Large intestine (tissue), 3 donors: Measurements from ENCODE around the gene ZNF497. TPM values are rescaled to one million over a fixed set of nuclear protein-coding genes. Genes with fewer than 3 reads are reported as not detected.
"Not testable (repeated sequence)": the region's sequence is repeated elsewhere in the genome, so short reads cannot be mapped to it uniquely, and the experiment has no call there.

ENCODE experiments used
- DNase-seq, 2 donors: peaks; one replicate each; pipeline versions ENCODE4 v3.0.0 to v3.0.0-alpha.2; 2013
- H3K27ac ChIP-seq: one replicate; pipeline ENCODE4 v1.5.1; 2013; ENCODE audit warnings: low read length
- H3K27me3 ChIP-seq: 2 replicates; pipeline ENCODE4 v1.6.1; 2013; ENCODE audit warnings: low read length; ENCODE audit not compliant: control insufficient read depth, insufficient read depth
- H3K36me3 ChIP-seq: 2 replicates; pipeline ENCODE4 v1.6.1; 2013; ENCODE audit warnings: low read length; ENCODE audit not compliant: control insufficient read depth, insufficient read depth
- H3K4me1 ChIP-seq: one replicate; pipeline ENCODE4 v1.6.1; 2013; ENCODE audit warnings: low read length; ENCODE audit not compliant: control insufficient read depth, insufficient read depth
- H3K4me3 ChIP-seq: one replicate; pipeline ENCODE4 v1.5.1; 2013; ENCODE audit warnings: low read length
- H3K9me3 ChIP-seq: one replicate; pipeline ENCODE4 v1.6.1; 2013; ENCODE audit warnings: mild to moderate bottlenecking, low read depth, low read length, moderate library complexity; ENCODE audit not compliant: control insufficient read depth
- WGBS: methylation state at CpG from one replicate; pipeline ENCODE4 v1.1.5; 2013; ENCODE audit warnings: low lambda C conversion rate; ENCODE audit not compliant: insufficient coverage; 5-methylcytosine and 5-hydroxymethylcytosine counted together
- polyA plus RNA-seq: library from polyadenylated mRNA; unstranded; fragments of 120-200 nt; gene quantifications from one replicate; pipeline ENCODE4 v1.2.1, GENCODE V29; 2013

ZNF497 gene
- polyA plus RNA-seq, 1 donor: 2.1 TPM

DNA sequence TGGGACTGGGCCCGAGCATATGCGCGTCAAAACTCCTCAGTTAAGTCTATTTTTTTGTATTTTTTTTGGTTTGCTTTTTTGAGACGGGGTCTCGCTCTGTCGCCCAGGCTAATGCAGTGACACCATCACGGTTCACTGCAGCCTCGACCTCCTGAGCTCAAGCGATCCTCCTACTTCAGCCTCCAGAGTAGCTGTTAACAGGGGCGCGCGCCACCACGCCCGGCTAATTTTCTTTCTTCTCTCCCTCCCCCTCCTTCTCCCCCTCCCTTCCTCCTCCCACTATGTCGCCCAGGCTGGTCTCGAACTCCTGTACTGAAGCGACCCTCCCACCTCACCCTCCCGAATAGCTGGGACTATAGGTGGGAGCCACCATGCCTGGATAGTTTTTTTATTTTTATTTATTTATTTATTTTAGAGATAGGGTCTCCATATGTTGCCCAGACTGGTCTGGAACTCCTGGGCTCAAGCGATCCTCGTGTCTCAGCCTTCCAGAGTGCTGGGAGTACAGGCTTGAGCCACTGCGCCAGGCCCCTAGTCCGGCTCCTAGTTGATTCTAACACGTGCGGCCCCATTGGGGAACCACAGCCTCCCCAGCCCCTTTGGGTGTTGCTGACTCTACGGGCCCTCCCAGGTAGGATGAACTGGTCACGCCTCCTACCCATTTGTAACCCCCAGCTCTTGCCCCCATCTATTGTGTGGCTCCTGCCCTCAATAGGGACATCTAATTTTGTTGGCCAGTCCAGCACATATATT is 19.1 kb upstream of the ZNF497 start:
- no peaks in the 10 kb centered on the region for H3K9me3 ChIP-seq
- no CpG with 5 or more reads among the region's 26 CpGs for WGBS
- H3K4me3 ChIP-seq: peak overlapping the region; percentile 58
- no peak for DNase-seq
- H3K27ac ChIP-seq: peak overlapping the region; percentile 86
- H3K36me3 ChIP-seq: no peaks in the 10 kb centered on the region
- peaks cover 30% of the 10 kb centered on the region for H3K4me1 ChIP-seq
- no peaks in the 10 kb centered on the region for H3K27me3 ChIP-seq

DNA sequence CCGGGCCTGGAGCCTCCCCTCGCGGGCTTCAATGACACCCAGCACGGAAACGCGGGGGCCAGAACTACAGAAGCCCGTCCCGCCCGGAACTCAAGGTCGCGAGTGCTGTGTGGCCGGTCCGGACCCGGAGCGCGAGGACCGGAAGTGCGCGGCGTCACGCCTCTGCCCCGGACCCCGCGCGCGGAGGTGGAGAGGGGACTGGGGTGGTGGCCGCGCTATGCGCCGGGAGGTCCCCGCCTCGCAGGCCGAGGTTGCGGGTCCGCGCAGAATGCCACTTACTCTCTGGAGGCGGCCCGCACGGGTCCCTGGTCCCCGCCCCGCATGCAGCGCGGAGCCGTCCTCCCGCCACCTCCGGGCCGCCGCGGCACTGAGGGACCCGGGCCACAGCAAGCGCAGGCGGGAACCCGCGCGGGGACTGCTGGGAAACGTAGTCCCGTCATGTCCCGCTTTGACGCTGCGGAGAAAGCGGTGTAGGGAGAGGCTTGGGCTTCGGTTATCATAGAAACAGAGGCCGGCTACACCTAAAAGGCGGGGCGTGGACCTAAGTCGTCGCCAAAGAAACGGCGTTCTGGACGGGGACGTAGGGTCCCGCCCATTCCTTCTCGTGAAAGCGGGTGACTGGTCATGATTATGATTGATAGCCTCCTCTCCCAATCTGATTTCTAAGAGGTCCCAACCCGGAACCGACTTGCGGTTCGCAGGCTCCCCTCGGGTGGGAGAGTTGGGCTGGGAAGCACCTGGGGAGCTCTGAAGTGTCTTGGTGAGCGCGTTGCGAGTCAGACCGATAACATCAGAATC is 18.3 kb upstream of the ZNF497 start, which contains the start of gene ZNF837:
TSS of gene ZNF837 (minus strand) at position 369 of the 798 bp plus-strand sequence. CDS start 11,698 bp downstream, outside the sequence.
- Histone ChIP-seq H3K36me3 (no peaks in the 10 kb centered on the region), H3K4me1 (peaks cover 26% of the 10 kb centered on the region), H3K9me3 (no peaks in the 10 kb centered on the region), H3K27ac (peak within 1 kb of the TSS; percentile 86), H3K4me3 (peak within 1 kb of the TSS; percentile 58), H3K27me3 (no peaks in the 10 kb centered on the region)
- WGBS: no CpG with 5 or more reads among the region's 83 CpGs
- peak; percentile 100 for DNase-seq

DNA sequence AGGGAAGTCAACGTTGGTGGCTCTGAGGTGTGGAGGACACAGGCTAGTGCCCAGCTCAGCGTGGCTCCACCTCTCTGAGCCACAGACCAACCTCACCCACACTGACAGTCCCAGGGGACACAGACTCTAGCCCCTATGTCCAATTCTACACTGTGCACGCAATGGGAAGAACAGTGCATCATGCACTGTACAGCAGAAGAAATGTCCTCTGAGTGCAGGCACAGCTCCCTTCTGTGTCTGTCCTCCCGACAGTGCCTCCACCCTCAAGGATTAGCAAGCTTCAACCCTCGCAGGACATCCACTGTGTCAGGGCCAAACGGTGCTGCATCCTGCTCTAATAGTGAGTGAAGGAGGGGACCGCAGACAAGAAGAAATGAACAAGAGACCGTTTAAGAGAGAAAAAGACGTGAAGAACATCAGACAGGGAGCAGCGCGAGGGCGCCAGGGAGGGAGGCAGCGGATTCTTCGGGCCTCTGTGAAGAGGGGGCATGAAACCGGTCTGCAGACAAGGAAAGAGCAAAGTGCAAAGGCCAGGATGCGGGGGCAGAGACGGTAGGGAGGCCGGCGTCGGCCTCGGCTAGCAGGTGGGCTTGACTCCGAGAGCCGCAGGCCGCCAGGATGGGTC is 17.6 kb upstream of the ZNF497 start:
- DNase-seq: peak in 1 of 2 donors; percentile 53
- Histone ChIP-seq H3K4me1 (peaks cover 19% of the 10 kb centered on the region), H3K27me3 (no peaks in the 10 kb centered on the region), H3K27ac (peak overlapping the region; percentile 86), H3K4me3 (peak overlapping the region; percentile 58), H3K36me3 (no peaks in the 10 kb centered on the region), H3K9me3 (no peaks in the 10 kb centered on the region)
- WGBS: no CpG with 5 or more reads among the region's 24 CpGs

DNA sequence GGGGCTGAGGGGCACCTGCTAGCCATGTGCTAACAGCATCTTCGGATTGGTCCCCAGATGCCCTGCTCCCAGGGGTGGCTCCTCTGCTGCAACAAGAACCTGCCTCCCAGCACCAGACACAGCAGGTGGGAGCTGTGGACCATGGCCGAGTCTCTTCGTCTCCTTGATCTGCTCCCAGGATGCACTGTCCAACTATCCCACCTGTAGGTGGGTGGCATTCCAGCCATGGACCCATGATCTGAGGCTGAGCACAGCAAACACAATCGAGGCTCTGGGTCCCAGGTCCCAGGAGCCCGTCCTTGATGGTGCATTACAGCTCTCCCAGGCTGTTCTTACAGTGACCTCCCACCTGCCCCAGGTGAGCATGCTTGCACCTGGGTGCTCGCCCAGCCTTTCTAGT is 16.7 kb upstream of the ZNF497 start:
- peaks cover 15% of the 10 kb centered on the region for H3K4me1 ChIP-seq
- H3K27ac ChIP-seq: no peak overlapping the region
- H3K4me3 ChIP-seq: no peak overlapping the region
- no peaks in the 10 kb centered on the region for H3K36me3 ChIP-seq
- H3K9me3 ChIP-seq: no peaks in the 10 kb centered on the region
- no peak for DNase-seq
- no peaks in the 10 kb centered on the region for H3K27me3 ChIP-seq
- WGBS: no CpG with 5 or more reads among the region's 6 CpGs

DNA sequence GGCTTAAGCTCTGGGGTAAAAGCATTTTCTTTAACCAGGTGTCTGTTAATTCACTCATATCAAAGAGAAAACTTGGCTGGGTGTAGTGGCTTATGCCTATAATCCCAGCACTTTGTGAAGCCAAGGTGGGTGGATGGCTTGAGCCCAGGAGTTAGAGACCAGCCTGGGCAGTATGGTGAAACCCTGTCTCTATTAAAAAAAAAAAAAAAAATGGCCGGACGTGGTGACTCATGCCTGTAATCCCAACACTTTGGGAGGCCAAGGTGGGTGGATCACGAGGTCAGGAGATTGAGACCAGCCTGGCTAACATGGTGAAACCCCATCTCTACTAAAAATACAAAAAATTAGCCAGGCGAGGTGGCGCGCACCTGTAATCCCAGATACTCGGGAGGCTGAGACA is 14.2 kb upstream of the ZNF497 start:
- no CpG with 5 or more reads among the region's 7 CpGs for WGBS
- H3K36me3 ChIP-seq, H3K27ac ChIP-seq, H3K27me3 ChIP-seq, H3K9me3 ChIP-seq, H3K4me3 ChIP-seq, DNase-seq: not testable (repeated sequence)
- H3K4me1 ChIP-seq: peaks cover 11% of the 10 kb centered on the region

DNA sequence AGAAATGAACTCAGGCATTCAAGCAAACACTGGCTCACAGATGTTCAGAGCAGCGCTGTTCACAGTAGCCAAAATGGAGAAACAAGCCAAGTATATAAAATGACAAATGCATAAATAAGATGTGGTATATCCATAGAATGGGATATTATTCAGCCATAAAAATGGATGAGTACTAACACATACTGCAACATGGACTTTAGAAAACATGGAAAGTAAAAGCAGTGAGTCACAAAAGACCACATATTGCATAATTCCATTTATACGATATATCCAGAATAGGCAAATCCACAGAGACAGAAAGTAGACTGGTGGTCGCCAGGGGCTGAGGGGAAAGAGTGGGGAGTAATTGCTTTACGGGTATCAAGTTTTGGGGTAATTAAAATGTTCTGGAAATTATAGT is 11.6 kb upstream of the ZNF497 start:
- Histone ChIP-seq H3K4me3 (no peak overlapping the region), H3K4me1 (peaks cover 2% of the 10 kb centered on the region), H3K36me3 (no peaks in the 10 kb centered on the region), H3K9me3 (no peaks in the 10 kb centered on the region), H3K27ac (no peak overlapping the region), H3K27me3 (no peaks in the 10 kb centered on the region)
- 90% methylated on average over 2 of the region's 4 CpGs for WGBS
- DNase-seq: no peak

DNA sequence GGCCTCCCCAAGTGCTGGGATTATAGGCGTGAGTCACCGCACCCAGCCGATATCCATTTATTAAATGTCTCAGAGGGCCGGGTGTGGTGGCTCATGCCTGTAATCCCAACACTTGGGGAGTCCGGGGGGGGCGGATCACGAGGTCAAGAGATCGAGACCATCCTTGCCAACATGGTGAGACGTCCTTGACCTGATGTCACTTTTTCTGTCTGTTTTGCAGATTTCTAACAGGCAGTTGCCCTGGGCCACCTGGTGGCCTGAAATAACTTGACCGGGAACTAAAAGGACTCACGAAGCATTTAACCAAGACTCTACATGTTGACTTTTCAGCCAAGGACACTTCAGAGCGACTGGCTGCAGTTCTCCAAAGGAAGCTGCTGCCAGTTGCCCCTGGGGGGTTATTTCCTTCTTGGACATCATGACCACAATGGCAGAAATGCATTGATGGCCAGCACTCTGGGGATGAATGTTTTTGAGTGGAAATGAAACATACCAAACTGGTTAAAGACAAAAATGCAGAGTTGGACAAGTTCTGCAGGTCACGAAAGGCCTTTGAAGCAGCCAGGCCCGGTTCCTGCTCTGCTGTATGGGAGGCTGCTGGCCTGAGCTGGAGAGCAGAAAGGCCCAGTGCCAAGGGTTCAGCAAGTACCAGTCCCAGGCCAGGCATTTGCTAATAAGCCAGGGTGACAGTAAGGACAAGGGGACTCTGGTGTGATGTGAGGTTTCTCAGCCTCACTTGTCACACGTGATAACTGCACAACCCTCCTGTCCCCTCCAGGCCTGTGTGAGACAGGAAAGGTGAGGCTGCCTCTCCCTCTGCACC is 10.0 kb upstream of the ZNF497 start:
- Histone ChIP-seq H3K4me1 (no peaks in the 10 kb centered on the region), H3K27ac (no peak overlapping the region), H3K36me3 (no peaks in the 10 kb centered on the region), H3K27me3 (peaks cover 8% of the 10 kb centered on the region), H3K9me3 (peaks cover 11% of the 10 kb centered on the region), H3K4me3 (no peak overlapping the region)
- WGBS: no CpG with 5 or more reads among the region's 15 CpGs
- DNase-seq: no peak

DNA sequence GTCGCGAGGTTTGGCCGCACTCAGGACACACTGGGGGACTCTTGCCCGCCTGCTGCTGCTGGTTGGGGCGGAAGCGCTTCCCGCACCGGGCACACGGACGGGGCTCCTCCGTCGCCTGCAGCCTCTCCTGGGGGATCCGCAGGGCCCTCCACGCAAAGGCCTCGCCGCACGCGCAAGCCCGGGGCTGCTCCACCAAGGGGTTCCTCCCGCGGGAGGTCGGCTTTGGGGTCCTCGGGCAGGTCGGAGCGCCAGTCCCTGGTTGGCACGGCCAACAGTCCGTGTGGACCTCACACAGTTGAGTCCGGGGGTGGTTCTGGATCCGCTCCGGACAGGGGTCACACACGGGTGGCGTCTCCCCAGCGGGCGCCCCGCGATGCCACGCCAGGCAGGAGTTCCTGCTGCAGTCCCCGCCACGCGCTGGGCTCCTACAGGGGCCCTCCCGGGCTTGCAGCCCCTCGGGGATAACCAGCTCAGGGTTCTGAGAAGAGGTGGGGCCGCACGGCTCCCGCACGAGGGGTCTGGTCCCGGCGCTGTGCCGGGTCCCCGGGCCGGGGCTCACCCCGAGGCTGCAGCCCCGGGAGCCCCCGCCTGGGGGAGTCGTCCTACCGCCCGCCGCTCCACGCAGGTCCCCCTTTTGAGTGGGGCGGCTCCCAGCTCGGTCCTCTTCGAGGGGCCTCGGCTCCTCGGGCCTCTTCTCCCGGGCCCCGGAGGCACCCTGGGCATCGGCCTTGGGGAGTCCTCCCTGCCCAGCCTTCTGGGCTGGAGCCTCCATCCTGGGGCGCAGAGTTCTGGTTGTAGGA is 6.2 kb upstream of the ZNF497 start:
- Histone ChIP-seq H3K4me1 (no peaks in the 10 kb centered on the region), H3K27ac (no peak overlapping the region), H3K27me3 (peaks cover 8% of the 10 kb centered on the region), H3K9me3 (peaks cover 14% of the 10 kb centered on the region), H3K4me3 (no peak overlapping the region), H3K36me3 (no peaks in the 10 kb centered on the region)
- DNase-seq: no peak
- no CpG with 5 or more reads among the region's 68 CpGs for WGBS

DNA sequence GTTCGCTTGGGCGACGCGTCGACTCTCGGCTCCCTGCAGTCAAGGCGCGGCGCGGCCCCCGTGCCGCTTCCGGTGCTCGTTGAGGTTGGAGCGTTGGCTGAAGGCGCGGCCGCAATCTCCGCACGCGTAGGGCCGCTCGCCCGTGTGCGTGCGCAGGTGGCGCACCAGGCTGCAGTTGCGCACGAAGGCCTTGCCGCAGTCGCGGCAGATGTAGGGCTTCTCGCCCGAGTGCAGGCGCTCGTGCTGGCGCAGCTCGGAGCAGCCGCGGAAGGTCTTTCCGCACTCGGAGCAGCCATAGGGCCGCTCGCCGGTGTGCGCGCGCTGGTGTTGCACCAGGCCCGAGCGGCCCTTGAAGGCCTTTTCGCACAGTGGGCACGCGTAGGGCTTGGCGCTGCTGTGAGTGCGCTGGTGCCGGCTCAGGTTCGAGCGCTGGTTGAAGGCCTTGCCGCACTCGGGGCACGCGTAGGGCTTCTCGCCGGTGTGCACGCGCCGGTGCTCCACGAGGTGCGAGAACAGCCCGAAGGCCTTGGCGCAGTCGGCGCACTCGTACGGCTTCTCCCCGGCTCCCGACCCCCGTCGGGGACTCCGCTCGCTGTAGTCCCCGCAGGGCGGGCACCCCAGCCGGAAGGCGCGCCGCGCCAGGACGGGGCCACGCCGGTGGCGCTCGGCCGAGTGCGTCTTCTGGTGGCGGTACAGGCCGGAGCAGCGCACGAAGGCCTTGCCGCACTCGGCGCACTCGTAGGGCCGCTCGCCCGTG is 5.3 kb upstream of the ZNF497 start:
- Histone ChIP-seq H3K4me3 (no peak overlapping the region), H3K27ac (no peak overlapping the region), H3K27me3 (peaks cover 8% of the 10 kb centered on the region), H3K4me1 (peaks cover 2% of the 10 kb centered on the region), H3K36me3 (no peaks in the 10 kb centered on the region), H3K9me3 (peaks cover 14% of the 10 kb centered on the region)
- no CpG with 5 or more reads among the region's 106 CpGs for WGBS
- DNase-seq: no peak
